Smooth muscle cell (in vitro differentiated cells): ENCODE data around the gene APAF1. TPM values are rescaled to one million over a fixed set of nuclear protein-coding genes. Genes with fewer than 3 reads are reported as not detected.
"Not testable (repeated sequence)": the region's sequence is repeated elsewhere in the genome, so short reads cannot be mapped to it uniquely, and the experiment has no call there.

Experiments
- DNase-seq: peaks from one replicate; lab custom pipeline; 2025; ENCODE audit not compliant: unreplicated experiment; lab: John Stamatoyannopoulos, UW
- H2AFZ ChIP-seq: fragments of 200-600 bp; sonication (generic); 2 replicates; pipeline ENCODE4 v1.6.0; 2016; ENCODE audit warnings: antibody characterized with exemption, low read depth, mild to moderate bottlenecking
- H3F3A ChIP-seq: fragments of 200-600 bp; sonication (generic); 2 replicates; pipeline ENCODE4 v1.6.0; 2017; ENCODE audit warnings: antibody characterized with exemption, low read depth
- H3K27ac ChIP-seq: fragments of 200-600 bp; sonication (generic); 2 replicates; pipeline ENCODE4 v1.5.1; 2016; ENCODE audit warnings: low read depth, mild to moderate bottlenecking
- H3K27me3 ChIP-seq: fragments of 200-600 bp; sonication (generic); 2 replicates; pipeline ENCODE4 v1.6.1; 2016; ENCODE audit warnings: low read depth, mild to moderate bottlenecking
- H3K36me3 ChIP-seq: fragments of 200-600 bp; sonication (generic); 2 replicates; pipeline ENCODE4 v1.5.1; 2016; ENCODE audit warnings: low read depth
- H3K4me1 ChIP-seq: fragments of 200-600 bp; sonication (generic); 2 replicates; pipeline ENCODE4 v1.5.1; 2016; ENCODE audit warnings: low read depth
- H3K4me2 ChIP-seq: fragments of 200-600 bp; sonication (generic); 2 replicates; pipeline ENCODE4 v1.6.0; 2016; ENCODE audit warnings: mild to moderate bottlenecking
- H3K4me3 ChIP-seq: fragments of 200-600 bp; sonication (generic); 2 replicates; pipeline ENCODE4 v1.5.1; 2016; ENCODE audit warnings: mild to moderate bottlenecking
- H3K79me2 ChIP-seq: fragments of 200-600 bp; sonication (generic); 2 replicates; pipeline ENCODE4 v1.6.0; 2016; ENCODE audit warnings: low read depth, mild to moderate bottlenecking
- H3K9ac ChIP-seq: fragments of 200-600 bp; sonication (generic); 2 replicates; pipeline ENCODE4 v1.6.0; 2016; ENCODE audit warnings: low read depth
- H3K9me3 ChIP-seq: fragments of 200-600 bp; sonication (generic); replicated peaks from 2 replicates; pipeline ENCODE4 v1.5.1; 2016; ENCODE audit warnings: low read depth
- H4K20me1 ChIP-seq: fragments of 200-600 bp; sonication (generic); 2 replicates; pipeline ENCODE4 v1.6.0; 2016; ENCODE audit warnings: low read depth
- WGBS: methylation state at CpG from one replicate; pipeline ENCODE4 v1.1.7; 2016; ENCODE audit warnings: low lambda C conversion rate; 5-methylcytosine and 5-hydroxymethylcytosine counted together
- polyA plus RNA-seq: library from polyadenylated mRNA; unstranded; fragments of >200 nt; fragmentation: Nextera tagmentation; extraction: Ambion mirVana; gene quantifications from 2 replicates; pipeline ENCODE4 v1.2.1, GENCODE V29; 2016
- total RNA-seq: library from RNA; depleted of rRNA; stranded (reverse); fragments of >200 nt; gene quantifications from 2 replicates; pipeline ENCODE4 v1.2.3, GENCODE V29; 2014
- TF ChIP-seq, protein P1 (sequence below): fragments of 200-600 bp; sonication (generic); IDR thresholded peaks from 2 replicates; pipeline ENCODE4 v1.5.1; 2017; ENCODE audit warnings: borderline replicate concordance, mild to moderate bottlenecking, antibody characterized with exemption; ENCODE audit not compliant: insufficient read depth, poor library complexity, severe bottlenecking

The APAF1 gene
- total and polyA plus RNA-seq, 2 experiments from 2014 or later: 17.0 to 27.1 TPM

DNA sequence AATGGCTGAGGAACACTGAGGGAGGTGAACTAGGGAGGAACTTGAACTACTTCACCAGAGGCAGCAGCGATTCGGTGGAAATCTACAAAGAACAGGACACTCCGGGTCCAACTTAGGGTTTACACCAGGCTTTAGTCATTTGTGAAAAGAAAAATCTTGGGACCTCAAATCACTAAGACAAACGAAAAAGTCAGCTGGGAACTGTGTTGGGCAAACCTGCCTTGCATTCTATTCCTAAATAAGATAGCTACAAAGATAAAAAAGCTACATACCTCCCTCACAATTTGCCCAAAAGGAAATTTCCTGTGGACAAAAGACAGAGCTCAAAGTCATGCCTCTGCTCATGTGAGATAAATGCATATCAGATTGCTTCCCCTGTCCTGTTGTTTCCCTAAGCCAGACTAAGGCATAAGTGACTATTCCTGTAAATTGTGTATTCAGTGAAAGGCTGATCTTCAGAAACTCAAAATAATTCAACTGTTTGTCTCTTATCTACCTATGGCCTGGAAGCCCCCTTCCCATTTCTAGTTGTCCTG, 106.6 kb downstream of the APAF1 start:
- Histone ChIP-seq H3F3A (no peaks in the 10 kb centered on the region), H2AFZ (no peak overlapping the region), H3K27me3 (peaks cover 3% of the 10 kb centered on the region), H4K20me1 (no peaks in the 10 kb centered on the region), H3K9me3 (no peaks in the 10 kb centered on the region), H3K4me2 (no peak overlapping the region), H3K36me3 (no peaks in the 10 kb centered on the region), H3K9ac (no peak overlapping the region), H3K27ac (no peak overlapping the region), H3K4me1 (no peaks in the 10 kb centered on the region), H3K4me3 (no peak overlapping the region), H3K79me2 (no peaks in the 10 kb centered on the region)
- TF ChIP-seq, protein P1, sequence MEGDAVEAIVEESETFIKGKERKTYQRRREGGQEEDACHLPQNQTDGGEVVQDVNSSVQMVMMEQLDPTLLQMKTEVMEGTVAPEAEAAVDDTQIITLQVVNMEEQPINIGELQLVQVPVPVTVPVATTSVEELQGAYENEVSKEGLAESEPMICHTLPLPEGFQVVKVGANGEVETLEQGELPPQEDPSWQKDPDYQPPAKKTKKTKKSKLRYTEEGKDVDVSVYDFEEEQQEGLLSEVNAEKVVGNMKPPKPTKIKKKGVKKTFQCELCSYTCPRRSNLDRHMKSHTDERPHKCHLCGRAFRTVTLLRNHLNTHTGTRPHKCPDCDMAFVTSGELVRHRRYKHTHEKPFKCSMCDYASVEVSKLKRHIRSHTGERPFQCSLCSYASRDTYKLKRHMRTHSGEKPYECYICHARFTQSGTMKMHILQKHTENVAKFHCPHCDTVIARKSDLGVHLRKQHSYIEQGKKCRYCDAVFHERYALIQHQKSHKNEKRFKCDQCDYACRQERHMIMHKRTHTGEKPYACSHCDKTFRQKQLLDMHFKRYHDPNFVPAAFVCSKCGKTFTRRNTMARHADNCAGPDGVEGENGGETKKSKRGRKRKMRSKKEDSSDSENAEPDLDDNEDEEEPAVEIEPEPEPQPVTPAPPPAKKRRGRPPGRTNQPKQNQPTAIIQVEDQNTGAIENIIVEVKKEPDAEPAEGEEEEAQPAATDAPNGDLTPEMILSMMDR: no peak
- no peak for DNase-seq
- WGBS: 84% methylated on average over 4 of the region's 4 CpGs

DNA sequence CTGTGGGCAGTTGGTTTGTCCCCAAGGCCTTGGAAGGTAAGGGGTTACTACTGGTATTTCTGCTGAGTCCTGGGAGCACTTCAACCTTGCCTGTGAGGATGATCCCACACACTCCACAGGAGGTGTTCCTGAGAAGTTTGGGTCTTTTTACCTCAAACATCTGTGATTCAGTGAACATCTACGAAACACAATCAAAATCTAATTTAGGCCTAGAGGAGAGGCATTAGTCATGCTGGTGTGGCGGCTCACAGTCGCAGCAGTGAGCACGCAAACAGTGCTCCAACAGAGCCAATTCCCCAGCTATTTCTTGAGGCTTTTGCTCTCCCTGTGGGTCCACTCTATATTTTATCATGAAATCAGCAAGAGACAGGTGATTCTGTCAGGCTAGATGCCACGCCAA, 107.6 kb downstream of the APAF1 start:
- Histone ChIP-seq H3K4me2 (no peak overlapping the region), H3K4me1 (no peaks in the 10 kb centered on the region), H3K27ac (peak overlapping the region; percentile 47), H3K4me3 (no peak overlapping the region), H3K9me3 (no peaks in the 10 kb centered on the region), H3K9ac (no peak overlapping the region), H3K79me2 (no peaks in the 10 kb centered on the region), H2AFZ (no peak overlapping the region), H3K27me3 (no peaks in the 10 kb centered on the region), H3K36me3 (no peaks in the 10 kb centered on the region), H3F3A (no peaks in the 10 kb centered on the region), H4K20me1 (no peaks in the 10 kb centered on the region)
- TF ChIP-seq, protein P1: no peak
- no peak for DNase-seq
- WGBS: 35% methylated on average over 5 of the region's 5 CpGs

DNA sequence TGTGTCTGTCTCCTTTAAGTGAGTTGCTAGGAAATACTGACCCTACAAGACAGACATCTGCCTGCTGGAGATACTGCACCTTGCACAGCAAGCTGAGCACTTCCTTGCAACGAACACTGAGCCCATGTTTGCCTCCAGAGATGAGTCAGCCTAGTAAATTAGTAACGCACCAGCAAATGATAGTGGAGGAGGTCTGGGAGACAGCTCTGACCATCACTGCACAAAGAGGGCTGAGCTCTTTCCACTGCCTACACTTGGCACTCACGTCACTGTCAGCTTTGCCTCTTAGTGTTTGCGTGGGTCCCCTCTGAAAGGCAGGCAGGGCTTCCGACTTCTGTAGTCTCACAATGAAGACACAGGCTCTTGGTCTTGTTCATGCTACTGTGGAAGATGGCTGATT, 109.0 kb downstream of the APAF1 start:
- 21% methylated on average over 5 of the region's 5 CpGs for WGBS
- H3K27me3 ChIP-seq: no peaks in the 10 kb centered on the region
- no peaks in the 10 kb centered on the region for H3K4me1 ChIP-seq
- H2AFZ ChIP-seq: no peak overlapping the region
- H3K79me2 ChIP-seq: no peaks in the 10 kb centered on the region
- H3K36me3 ChIP-seq: no peaks in the 10 kb centered on the region
- H3K9me3 ChIP-seq: no peaks in the 10 kb centered on the region
- H3K27ac ChIP-seq: peak overlapping the region; percentile 28
- H3K9ac ChIP-seq: no peak overlapping the region
- H4K20me1 ChIP-seq: no peaks in the 10 kb centered on the region
- H3K4me3 ChIP-seq: no peak overlapping the region
- peak overlapping the region; percentile 13 for H3K4me2 ChIP-seq
- no peak for DNase-seq
- H3F3A ChIP-seq: no peaks in the 10 kb centered on the region
- TF ChIP-seq, protein P1: no peak

DNA sequence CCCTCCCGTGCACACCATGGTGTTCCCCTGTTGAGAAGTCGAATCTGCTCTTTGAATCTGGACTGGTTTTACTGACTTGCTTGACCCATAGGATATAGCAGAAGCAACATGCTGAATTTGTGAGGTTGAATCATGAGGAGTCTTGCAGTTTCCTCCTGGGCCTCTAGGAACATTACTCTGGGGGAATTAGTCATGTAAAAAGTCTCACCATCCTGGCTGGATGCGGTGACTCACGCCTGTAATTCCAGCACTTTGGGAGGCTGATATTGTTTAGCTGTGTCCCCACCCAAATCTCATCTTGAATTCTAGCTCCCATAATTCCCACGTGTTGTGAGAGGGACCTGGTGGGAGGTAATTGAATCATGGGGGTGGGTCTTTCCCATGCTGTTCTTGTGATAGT, 110.8 kb downstream of the APAF1 start:
- H3K27me3 ChIP-seq, H3K79me2 ChIP-seq, H2AFZ ChIP-seq, H3K4me2 ChIP-seq, H3K4me3 ChIP-seq, H3K4me1 ChIP-seq, H3K9ac ChIP-seq, H4K20me1 ChIP-seq, H3K9me3 ChIP-seq, H3K36me3 ChIP-seq, H3K27ac ChIP-seq, H3F3A ChIP-seq, DNase-seq: not testable (repeated sequence)
- 85% methylated on average over 5 of the region's 5 CpGs for WGBS
